CD4-positive, alpha-beta T cell (primary cell): ENCODE data around the gene METTL25. TPM values are rescaled to one million over a fixed set of nuclear protein-coding genes. Genes with fewer than 3 reads are reported as not detected.

Experiments
- ATAC-seq: fragments of 200-7000 bp; cut with Tn5 transposase; one replicate; pipeline ENCODE4 v1.10.0; 2022; ENCODE audit warnings: mild to moderate bottlenecking; ENCODE audit not compliant: poor library complexity
- CTCF ChIA-PET: fragments of 350-600 bp; sonication (Branson Sonifier 250); formaldehyde crosslinking; loops from one replicate; lab custom pipeline; 2021; ENCODE audit warnings: antibody characterized with exemption, inconsistent platforms; lab: Charles Lee
- POLR2A ChIA-PET: fragments of 350-600 bp; sonication (Branson Sonifier 250); formaldehyde crosslinking; loops from one replicate; lab custom pipeline; 2021; ENCODE audit warnings: antibody characterized with exemption, inconsistent platforms; lab: Charles Lee
- DNase-seq, 14 experiments: peaks; one replicate each; pipeline ENCODE4 v3.0.0-alpha.2; 2013 to 2020; ENCODE audit warnings: mixed read lengths in 2 of 14
- H3K27ac ChIP-seq, 2 donors: one replicate each; pipeline versions ENCODE4 v1.5.1 to v1.7.0; 2013; ENCODE audit warnings: low read length in 2 of 2, low read depth in 1 of 2, mild to moderate bottlenecking in 1 of 2
- H3K27me3 ChIP-seq, 2 experiments: 1 replicate in 1 of 2; 2 replicates in 1 of 2; pipeline versions ENCODE4 v1.6.1 to v1.7.0; 2013; ENCODE audit warnings: low read length in 2 of 2, control low read depth in 1 of 2, mild to moderate bottlenecking in 1 of 2, moderate library complexity in 1 of 2; ENCODE audit not compliant: insufficient read depth in 2 of 2, control insufficient read depth in 1 of 2
- H3K36me3 ChIP-seq: one replicate; pipeline ENCODE4 v1.6.1; 2013; ENCODE audit warnings: low read length, control low read depth; ENCODE audit not compliant: insufficient read depth
- H3K4me1 ChIP-seq: one replicate; pipeline ENCODE4 v1.6.1; 2013; ENCODE audit warnings: low read length, control low read depth; ENCODE audit not compliant: insufficient read depth
- H3K4me3 ChIP-seq: one replicate; pipeline ENCODE4 v1.5.1; 2013; ENCODE audit warnings: mild to moderate bottlenecking, low read length, moderate library complexity
- H3K9me3 ChIP-seq, 2 experiments: 1 replicate in 1 of 2; 2 replicates in 1 of 2; pipeline versions ENCODE4 v1.6.1 to v1.7.0; 2013; ENCODE audit warnings: low read length in 2 of 2, mild to moderate bottlenecking in 2 of 2, control low read depth in 1 of 2, moderate library complexity in 1 of 2; ENCODE audit not compliant: control insufficient read depth in 1 of 2, insufficient read depth in 1 of 2
- H3K27ac Mint-ChIP-seq: one replicate; pipeline ENCODE4 v1.8.0; 2020; ENCODE audit warnings: mixed read lengths
- H3K27me3 Mint-ChIP-seq: one replicate; pipeline ENCODE4 v1.8.0; 2021; ENCODE audit warnings: mixed read lengths
- H3K36me3 Mint-ChIP-seq: one replicate; pipeline ENCODE4 v1.8.0; 2021; ENCODE audit warnings: low read depth, mixed read lengths
- H3K4me1 Mint-ChIP-seq: one replicate; pipeline ENCODE4 v1.8.0; 2021; ENCODE audit warnings: low read depth, mixed read lengths
- H3K4me3 Mint-ChIP-seq: one replicate; pipeline ENCODE4 v1.8.0; 2020; ENCODE audit warnings: mild to moderate bottlenecking, mixed read lengths
- H3K9me3 Mint-ChIP-seq: one replicate; pipeline ENCODE4 v1.8.0; 2020; ENCODE audit warnings: mixed read lengths
- intact Hi-C, 2 experiments: fragments of 100-400 bp; cut with DNase I in 1 of 2; cut with micrococcal nuclease in 1 of 2; formaldehyde crosslinking; loops; one replicate each; pipeline versions ENCODE4 v1.15.1 to v1.9.0; 2023 to 2025; cut with DNase I, micrococcal nuclease
- total RNA-seq, 174 experiments: library from RNA in 2 of 174; stranded (reverse) in 2 of 174; gene quantifications; one replicate each; pipeline ENCODE4 v1.2.3 and lab custom pipeline; 2021 to 2026
- TF ChIP-seq, protein P1 (sequence below): fragments of 200-600 bp; IDR thresholded peaks from one replicate; pipeline ENCODE4 v1.8.0; 2022; ENCODE audit warnings: antibody characterized with exemption, mild to moderate bottlenecking

Gene METTL25
- total RNA-seq, 2 experiments from 2014 or later: 12.4 to 12.6 TPM

DNA sequence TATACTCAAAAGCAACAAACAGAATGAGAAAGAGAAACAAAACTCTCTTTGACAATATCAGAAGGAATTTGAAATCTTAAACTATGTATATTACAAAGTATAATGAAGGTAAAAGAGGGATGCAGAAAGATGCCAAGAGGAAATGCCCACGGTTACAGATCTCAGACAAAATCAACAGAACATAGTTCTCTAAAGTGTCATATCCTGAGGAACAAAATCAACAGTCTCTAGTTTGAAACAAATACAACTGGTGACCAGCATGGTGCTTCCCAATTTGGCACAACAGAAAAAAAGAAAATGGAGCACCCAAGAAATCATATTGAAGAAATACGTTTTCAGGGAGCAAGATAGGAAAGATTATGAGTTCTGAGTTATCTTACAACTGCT lies 116.5 kb downstream of the METTL25 start:
- ChIA-PET CTCF (no interaction called here), POLR2A (no interaction called here)
- H3K9me3 ChIP-seq: peaks cover 4 to 13% of the 10 kb centered on the region in 2 experiments
- peaks cover 81% of the 10 kb centered on the region for H3K36me3 Mint-ChIP-seq
- H3K4me1 Mint-ChIP-seq: no peaks in the 10 kb centered on the region
- no peak overlapping the region for H3K27ac Mint-ChIP-seq
- intact Hi-C loops: no loop called here
- H3K27me3 ChIP-seq: no peaks in the 10 kb centered on the region
- no peaks in the 10 kb centered on the region for H3K4me1 ChIP-seq
- H3K27me3 Mint-ChIP-seq: no peaks in the 10 kb centered on the region
- H3K9me3 Mint-ChIP-seq: no peaks in the 10 kb centered on the region
- no peak overlapping the region for H3K4me3 ChIP-seq
- DNase-seq (no peak), ATAC-seq (no peak)
- TF ChIP-seq, protein P1, sequence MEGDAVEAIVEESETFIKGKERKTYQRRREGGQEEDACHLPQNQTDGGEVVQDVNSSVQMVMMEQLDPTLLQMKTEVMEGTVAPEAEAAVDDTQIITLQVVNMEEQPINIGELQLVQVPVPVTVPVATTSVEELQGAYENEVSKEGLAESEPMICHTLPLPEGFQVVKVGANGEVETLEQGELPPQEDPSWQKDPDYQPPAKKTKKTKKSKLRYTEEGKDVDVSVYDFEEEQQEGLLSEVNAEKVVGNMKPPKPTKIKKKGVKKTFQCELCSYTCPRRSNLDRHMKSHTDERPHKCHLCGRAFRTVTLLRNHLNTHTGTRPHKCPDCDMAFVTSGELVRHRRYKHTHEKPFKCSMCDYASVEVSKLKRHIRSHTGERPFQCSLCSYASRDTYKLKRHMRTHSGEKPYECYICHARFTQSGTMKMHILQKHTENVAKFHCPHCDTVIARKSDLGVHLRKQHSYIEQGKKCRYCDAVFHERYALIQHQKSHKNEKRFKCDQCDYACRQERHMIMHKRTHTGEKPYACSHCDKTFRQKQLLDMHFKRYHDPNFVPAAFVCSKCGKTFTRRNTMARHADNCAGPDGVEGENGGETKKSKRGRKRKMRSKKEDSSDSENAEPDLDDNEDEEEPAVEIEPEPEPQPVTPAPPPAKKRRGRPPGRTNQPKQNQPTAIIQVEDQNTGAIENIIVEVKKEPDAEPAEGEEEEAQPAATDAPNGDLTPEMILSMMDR: no peak
- no peak overlapping the region for H3K4me3 Mint-ChIP-seq
- peaks cover 11% of the 10 kb centered on the region for H3K36me3 ChIP-seq
- no peak overlapping the region for H3K27ac ChIP-seq

DNA sequence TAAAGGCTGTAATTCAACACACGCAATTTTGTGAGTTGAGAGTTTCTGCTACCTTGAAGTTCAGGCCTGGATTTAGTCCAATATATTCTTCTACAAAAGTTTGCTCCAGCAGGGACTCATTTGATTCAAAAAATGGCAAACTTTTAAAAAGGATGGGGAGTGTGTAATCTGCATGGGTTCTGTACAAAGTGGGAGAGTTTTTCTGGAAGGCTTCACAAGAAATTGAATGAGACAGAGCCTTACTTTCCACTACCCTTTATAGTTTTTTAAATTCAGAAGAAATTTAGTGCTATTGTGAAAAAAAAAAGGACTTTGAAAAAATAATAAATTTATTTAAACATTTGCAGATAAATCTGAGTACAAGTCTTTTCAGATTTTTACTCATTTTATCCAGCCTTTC lies 116.9 kb downstream of the METTL25 start:
- ChIA-PET POLR2A (no interaction called here), CTCF (no interaction called here)
- H3K9me3 ChIP-seq: peaks cover 4 to 13% of the 10 kb centered on the region in 2 experiments
- H3K4me1 Mint-ChIP-seq: no peaks in the 10 kb centered on the region
- H3K36me3 ChIP-seq: peaks cover 11% of the 10 kb centered on the region
- no peaks in the 10 kb centered on the region for H3K4me1 ChIP-seq
- H3K4me3 ChIP-seq: no peak overlapping the region
- no peak overlapping the region for H3K27ac Mint-ChIP-seq
- H3K27me3 ChIP-seq: no peaks in the 10 kb centered on the region
- TF ChIP-seq, protein P1: no peak
- H3K27me3 Mint-ChIP-seq: no peaks in the 10 kb centered on the region
- ATAC-seq (no peak), DNase-seq (no peak)
- peaks cover 81% of the 10 kb centered on the region for H3K36me3 Mint-ChIP-seq
- intact Hi-C loops: no loop called here
- H3K27ac ChIP-seq: no peak overlapping the region
- H3K9me3 Mint-ChIP-seq: no peaks in the 10 kb centered on the region
- H3K4me3 Mint-ChIP-seq: no peak overlapping the region

DNA sequence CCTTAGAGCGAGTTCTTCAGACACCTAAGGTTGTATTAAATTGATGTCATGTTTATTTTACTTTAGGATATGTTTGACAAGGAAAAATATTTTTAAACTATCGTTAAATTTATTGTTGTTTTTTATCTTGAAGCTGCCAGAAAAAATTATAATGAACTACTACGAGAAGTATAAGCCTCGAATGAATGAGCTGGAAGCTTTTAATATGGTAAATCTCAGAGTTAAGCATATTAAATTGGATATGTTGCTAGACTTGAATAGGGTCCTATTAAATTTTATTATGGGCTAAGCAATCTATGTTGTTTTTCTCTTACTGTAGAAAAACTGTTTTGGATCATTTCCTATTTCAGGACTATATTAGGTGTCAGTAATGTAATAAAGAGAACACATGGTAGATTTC lies 118.2 kb downstream of the METTL25 start:
- Mint-ChIP-seq H3K36me3 (peaks cover 74% of the 10 kb centered on the region), H3K4me3 (no peak overlapping the region), H3K9me3 (no peaks in the 10 kb centered on the region), H3K27ac (no peak overlapping the region), H3K4me1 (no peaks in the 10 kb centered on the region), H3K27me3 (no peaks in the 10 kb centered on the region)
- Histone ChIP-seq H3K4me1 (no peaks in the 10 kb centered on the region), H3K27me3 (no peaks in the 10 kb centered on the region), H3K9me3 (peaks cover 0 to 13% of the 10 kb centered on the region in 2 experiments), H3K4me3 (no peak overlapping the region), H3K27ac (no peak overlapping the region), H3K36me3 (peaks cover 11% of the 10 kb centered on the region)
- CTCF ChIA-PET: no interaction called here
- POLR2A ChIA-PET: no interaction called here
- no peak for DNase-seq
- TF ChIP-seq, protein P1: no peak
- intact Hi-C loops: no loop called here
- ATAC-seq: no peak
